Naive B cell (primary cell): ENCODE measurements around the gene ITK. TPM values are rescaled to one million over a fixed set of nuclear protein-coding genes. Genes with fewer than 3 reads are reported as not detected.

Experiments
- ATAC-seq, 2 donors: fragments of 150-1000 bp; cut with Tn5 transposase; 2 replicates each; pipeline ENCODE4 v1.10.0; 2021; ENCODE audit warnings: low read depth in 2 of 2, mild to moderate bottlenecking in 2 of 2, moderate library complexity in 2 of 2
- DNase-seq: peaks from one replicate; pipeline ENCODE4 v3.0.0; 2022
- H3K27ac Mint-ChIP-seq, 6 donors: one replicate each; pipeline ENCODE4 v1.8.0; 2020 to 2022; ENCODE audit warnings: mild to moderate bottlenecking in 6 of 6, mixed read lengths in 6 of 6, moderate library complexity in 5 of 6, inconsistent platforms in 2 of 6
- H3K27me3 Mint-ChIP-seq, 3 donors: one replicate each; pipeline ENCODE4 v1.8.0; 2021 to 2022; ENCODE audit warnings: mixed read lengths in 3 of 3, mild to moderate bottlenecking in 1 of 3
- H3K36me3 Mint-ChIP-seq, 2 donors: one replicate each; pipeline ENCODE4 v1.8.0; 2020 to 2022; ENCODE audit warnings: mixed read lengths in 2 of 2, inconsistent platforms in 1 of 2, mild to moderate bottlenecking in 1 of 2
- H3K4me1 Mint-ChIP-seq, 3 donors: one replicate each; pipeline ENCODE4 v1.8.0; 2020 to 2022; ENCODE audit warnings: mixed read lengths in 3 of 3, inconsistent platforms in 1 of 3, mild to moderate bottlenecking in 1 of 3, moderate library complexity in 1 of 3
- H3K4me3 Mint-ChIP-seq, 8 donors: one replicate each; pipeline ENCODE4 v1.8.0; 2020 to 2022; ENCODE audit warnings: mild to moderate bottlenecking in 8 of 8, mixed read lengths in 8 of 8, moderate library complexity in 8 of 8, inconsistent platforms in 2 of 8
- H3K9me3 Mint-ChIP-seq, 7 donors: one replicate each; pipeline ENCODE4 v1.8.0; 2020 to 2022; ENCODE audit warnings: mixed read lengths in 7 of 7, mild to moderate bottlenecking in 5 of 7, inconsistent platforms in 2 of 7, moderate library complexity in 1 of 7
- polyA plus RNA-seq, 6 donors: library from polyadenylated mRNA; unstranded; fragments of 300-500 nt; fragmentation: Illumina TruSeq; gene quantifications; one replicate each; pipeline ENCODE4 v1.2.3, GENCODE V29; 2021; ENCODE audit warnings: low read depth in 6 of 6

Gene ITK
- polyA plus RNA-seq, 6 donors from 2014 or later, result 0.35 to 1.4 (median 0.45) TPM

- Mint-ChIP-seq H3K4me1 (peaks cover 21 to 30% (median 21%) of the 10 kb centered on the region in 3 donors), H3K4me3 (no peak overlapping the region), H3K9me3 (no peaks in the 10 kb centered on the region), H3K36me3 (peaks cover 15 to 48% of the 10 kb centered on the region in 2 donors), H3K27me3 (no peaks in the 10 kb centered on the region), H3K27ac (peak overlapping the region in 3 of 6 donors; percentile 41 to 93 (median 41))
- no peak for ATAC-seq
- no peak for DNase-seq
These were observed 122.4 kb downstream of the ITK start for GRCh38 chr5:157303023-157303422.

GRCh38 chr5:157303667-157304327 lies 123.2 kb downstream of the ITK start:
- peak overlapping the region in 4 of 6 donors; percentile 69 to 87 (median 82) for H3K27ac Mint-ChIP-seq
- H3K9me3 Mint-ChIP-seq, result no peaks in the 10 kb centered on the region
- ATAC-seq (no peak), DNase-seq (no peak)
- no peaks in the 10 kb centered on the region for H3K27me3 Mint-ChIP-seq
- peaks cover 17 to 35% (median 21%) of the 10 kb centered on the region in 3 donors for H3K4me1 Mint-ChIP-seq
- peaks cover 15 to 41% of the 10 kb centered on the region in 2 donors for H3K36me3 Mint-ChIP-seq
- no peak overlapping the region for H3K4me3 Mint-ChIP-seq

Other genes starting within 250 kb of the ITK start
- gene TIMD4, start 217.6 kb upstream of the ITK start, polyA plus RNA-seq, result not detected
- not detected for gene HAVCR1, start 121.7 kb upstream of the ITK start, polyA plus RNA-seq
- 1 to 10 TPM in 1 of 6 donors, under 1 TPM in 4, not detected in 1; 0.27 to 2.5 (median 0.53) TPM for gene HAVCR2, start 71.8 kb upstream of the ITK start, polyA plus RNA-seq
- 10 to 100 TPM; 15.9 to 22.3 (median 20.1) TPM for gene MED7, start 38.0 kb upstream of the ITK start, polyA plus RNA-seq
- gene GARIN3, start 14.6 kb upstream of the ITK start, polyA plus RNA-seq, result not detected
- 100 to 1,000 TPM; 306 to 461 (median 348) TPM for gene CYFIP2, start 85.3 kb downstream of the ITK start, polyA plus RNA-seq